ENCODE measurements around the gene SCYL1. TPM values are rescaled to one million over a fixed set of nuclear protein-coding genes. Genes with fewer than 3 reads are reported as not detected.

The SCYL1 gene
- total and polyA plus RNA-seq, 7 donors, result 57.3 to 100 (median 67.1) TPM

- peaks cover 4 to 97% (median 96%) of the 10 kb centered on the region in 4 donors for H3K4me1 ChIP-seq
- DNase-seq, result peak; percentile 94
- H3K27ac ChIP-seq, result peak overlapping the region; percentile 92 to 100 (median 97)
- H3K9me3 ChIP-seq, result no peaks in the 10 kb centered on the region
- intact Hi-C loops (cut with DNase I), result no loop called here
- H3K4me3 ChIP-seq, result no peak overlapping the region
- no peaks in the 10 kb centered on the region for H3K36me3 ChIP-seq
- WGBS, 2 donors, result 12 to 39% methylated on average over 17 of the region's 17 CpGs
- no peaks in the 10 kb centered on the region for H3K27me3 ChIP-seq
- TF ChIP-seq EP300 (IDR thresholded peaks at IDR 0.05) (peak in 3 of 4 donors; percentile 54 to 90 (median 89)), POLR2A (IDR thresholded peaks at IDR 0.05) (peak in 1 of 2 donors; percentile 15), POLR2AphosphoS5 (IDR thresholded peaks at IDR 0.05) (peak; percentile 41 to 72 (median 58))
- TF ChIP-seq, protein P1, sequence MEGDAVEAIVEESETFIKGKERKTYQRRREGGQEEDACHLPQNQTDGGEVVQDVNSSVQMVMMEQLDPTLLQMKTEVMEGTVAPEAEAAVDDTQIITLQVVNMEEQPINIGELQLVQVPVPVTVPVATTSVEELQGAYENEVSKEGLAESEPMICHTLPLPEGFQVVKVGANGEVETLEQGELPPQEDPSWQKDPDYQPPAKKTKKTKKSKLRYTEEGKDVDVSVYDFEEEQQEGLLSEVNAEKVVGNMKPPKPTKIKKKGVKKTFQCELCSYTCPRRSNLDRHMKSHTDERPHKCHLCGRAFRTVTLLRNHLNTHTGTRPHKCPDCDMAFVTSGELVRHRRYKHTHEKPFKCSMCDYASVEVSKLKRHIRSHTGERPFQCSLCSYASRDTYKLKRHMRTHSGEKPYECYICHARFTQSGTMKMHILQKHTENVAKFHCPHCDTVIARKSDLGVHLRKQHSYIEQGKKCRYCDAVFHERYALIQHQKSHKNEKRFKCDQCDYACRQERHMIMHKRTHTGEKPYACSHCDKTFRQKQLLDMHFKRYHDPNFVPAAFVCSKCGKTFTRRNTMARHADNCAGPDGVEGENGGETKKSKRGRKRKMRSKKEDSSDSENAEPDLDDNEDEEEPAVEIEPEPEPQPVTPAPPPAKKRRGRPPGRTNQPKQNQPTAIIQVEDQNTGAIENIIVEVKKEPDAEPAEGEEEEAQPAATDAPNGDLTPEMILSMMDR (IDR thresholded peaks at IDR 0.05), result no peak
These were observed 33.1 kb upstream of the SCYL1 start for GRCh38 chr11:65491614-65492386.

GRCh38 chr11:65492387-65492636 lies 32.6 kb upstream of the SCYL1 start:
- no peak for DNase-seq
- WGBS, 2 donors, result 43 to 67% methylated on average over 4 of the region's 4 CpGs
- peak overlapping the region in 1 of 4 donors; percentile 3 for H3K4me3 ChIP-seq
- peaks cover 4 to 95% (median 94%) of the 10 kb centered on the region in 4 donors for H3K4me1 ChIP-seq
- H3K9me3 ChIP-seq, result no peaks in the 10 kb centered on the region
- peak overlapping the region; percentile 92 to 100 (median 97) for H3K27ac ChIP-seq
- TF ChIP-seq, protein P1 (IDR thresholded peaks at IDR 0.05), result no peak
- TF ChIP-seq POLR2A (IDR thresholded peaks at IDR 0.05) (no peak), POLR2AphosphoS5 (IDR thresholded peaks at IDR 0.05) (no peak), EP300 (IDR thresholded peaks at IDR 0.05) (no peak)
- H3K27me3 ChIP-seq, result no peaks in the 10 kb centered on the region
- no peaks in the 10 kb centered on the region for H3K36me3 ChIP-seq
- intact Hi-C loops (cut with DNase I), result no loop called here

GRCh38 chr11:65492637-65493366 lies 32.1 kb upstream of the SCYL1 start:
- no peaks in the 10 kb centered on the region for H3K36me3 ChIP-seq
- no peaks in the 10 kb centered on the region for H3K9me3 ChIP-seq
- H3K4me1 ChIP-seq, result peaks cover 4 to 94% (median 93%) of the 10 kb centered on the region in 4 donors
- intact Hi-C loops (cut with DNase I), result no loop called here
- DNase-seq, result peak; percentile 97
- H3K27ac ChIP-seq, result peak overlapping the region; percentile 92 to 100 (median 97)
- no peaks in the 10 kb centered on the region for H3K27me3 ChIP-seq
- TF ChIP-seq EP300 (IDR thresholded peaks at IDR 0.05) (peak in 2 of 4 donors; percentile 35 to 64), POLR2AphosphoS5 (IDR thresholded peaks at IDR 0.05) (peak; percentile 60 to 82 (median 78)), POLR2A (IDR thresholded peaks at IDR 0.05) (peak; percentile 39 to 65)
- TF ChIP-seq, protein P1 (IDR thresholded peaks at IDR 0.05), result no peak
- peak overlapping the region in 2 of 4 donors; percentile 3 to 4 for H3K4me3 ChIP-seq
- 27 to 42% methylated on average over 6 of the region's 6 CpGs for WGBS, 2 donors

- Histone ChIP-seq H3K9me3 (no peaks in the 10 kb centered on the region), H3K4me3 (peak overlapping the region in 1 of 4 donors; percentile 4), H3K36me3 (no peaks in the 10 kb centered on the region), H3K27ac (peak overlapping the region; percentile 92 to 100 (median 97)), H3K4me1 (peaks cover 4 to 86% (median 85%) of the 10 kb centered on the region in 4 donors), H3K27me3 (no peaks in the 10 kb centered on the region)
- intact Hi-C loops (cut with DNase I), result no loop called here
- 52 to 64% methylated on average over 12 of the region's 12 CpGs for WGBS, 2 donors
- peak; percentile 90 for DNase-seq
- TF ChIP-seq POLR2A (IDR thresholded peaks at IDR 0.05) (no peak), POLR2AphosphoS5 (IDR thresholded peaks at IDR 0.05) (peak; percentile 46 to 77 (median 56))
These were observed 31.3 kb upstream of the SCYL1 start for GRCh38 chr11:65493367-65494176.
